GM19023 (cell line): ENCODE results near the gene ENPP5.
"Not testable (repeated sequence)": the region's sequence is repeated elsewhere in the genome, so short reads cannot be mapped to it uniquely, and the experiment has no call there.

ENCODE experiments used
- ATAC-seq: cut with Tn5 transposase; IDR thresholded peaks from one replicate; pipeline ENCODE4 v1.9.1; 2021; ENCODE audit warnings: mild to moderate bottlenecking, moderate library complexity; ENCODE audit not compliant: unreplicated experiment

ENPP5 gene

GRCh38 chr6:46175446-46175845, 4.7 kb upstream of the ENPP5 start:
- peak; percentile 59 for ATAC-seq

- ATAC-seq, result no peak
These were observed 4.1 kb upstream of the ENPP5 start for GRCh38 chr6:46174904-46175303.

GRCh38 chr6:46172176-46172575, 1.4 kb upstream of the ENPP5 start:
- ATAC-seq, result no peak

- no peak for ATAC-seq
These were observed 10.7 kb downstream of the ENPP5 start for GRCh38 chr6:46160102-46160501.

- no peak for ATAC-seq
These were observed 11.6 kb downstream of the ENPP5 start for GRCh38 chr6:46159229-46159628.

GRCh38 chr6:46156701-46157100, 14.1 kb downstream of the ENPP5 start:
- no peak for ATAC-seq

GRCh38 chr6:46149066-46149465, 21.7 kb downstream of the ENPP5 start:
- not testable (repeated sequence) for ATAC-seq

- ATAC-seq, result no peak
These were observed 26.5 kb downstream of the ENPP5 start for GRCh38 chr6:46144270-46144669.

- ATAC-seq, result peak; percentile 79
These were observed 32.5 kb downstream of the ENPP5 start for GRCh38 chr6:46138281-46138680.

- ATAC-seq, result peak; percentile 43
These were observed 33.4 kb downstream of the ENPP5 start for GRCh38 chr6:46137387-46137786.

GRCh38 chr6:46136831-46137230, 33.9 kb downstream of the ENPP5 start:
- no peak for ATAC-seq

GRCh38 chr6:46135176-46135575, 35.6 kb downstream of the ENPP5 start:
- ATAC-seq, result no peak

GRCh38 chr6:46134216-46134615, 36.6 kb downstream of the ENPP5 start:
- ATAC-seq, result no peak

GRCh38 chr6:46131291-46131690, 39.5 kb downstream of the ENPP5 start:
- not testable (repeated sequence) for ATAC-seq

GRCh38 chr6:46130666-46131065, 40.1 kb downstream of the ENPP5 start:
- no peak for ATAC-seq

- ATAC-seq, result peak; percentile 97
These were observed 40.9 kb downstream of the ENPP5 start, which contains the start of gene ENPP4 for GRCh38 chr6:46129629-46130511. ENPP4 (plus strand) TSS chr6:46129989; CDS start chr6:46139584, 9,595 bp downstream.

GRCh38 chr6:46129291-46129628, 41.5 kb downstream of the ENPP5 start:
- ATAC-seq, result peak; percentile 5

- no peak for ATAC-seq
These were observed 42.3 kb downstream of the ENPP5 start for GRCh38 chr6:46128476-46128875.

- ATAC-seq, result not testable (repeated sequence)
These were observed 51.1 kb downstream of the ENPP5 start for GRCh38 chr6:46119679-46120078.

- ATAC-seq, result no peak
These were observed 51.9 kb downstream of the ENPP5 start for GRCh38 chr6:46118836-46119235.

GRCh38 chr6:46118157-46118556, 52.6 kb downstream of the ENPP5 start:
- ATAC-seq, result no peak

GRCh38 chr6:46116289-46116688, 54.5 kb downstream of the ENPP5 start:
- ATAC-seq, result no peak

- no peak for ATAC-seq
These were observed 55.1 kb downstream of the ENPP5 start for GRCh38 chr6:46115634-46116033.
